Fibroblast of lung (primary cell): Measurements from ENCODE around the gene DLG2.

Source experiments
- CTCF ChIP-seq, 2 donors: IDR thresholded peaks in 1 of 2; conservative IDR thresholded peaks in 1 of 2; 1 replicate in 1 of 2; 2 replicates in 1 of 2; pipeline ENCODE4 v1.5.1; 2011 to 2012; ENCODE audit warnings: low read length in 2 of 2, control low read depth in 1 of 2, inconsistent platforms in 1 of 2, low read depth in 1 of 2, mild to moderate bottlenecking in 1 of 2
- EZH2 ChIP-seq: IDR thresholded peaks from 2 replicates; pipeline ENCODE4 v1.5.1; 2012; ENCODE audit warnings: low read length, control low read depth, mild to moderate bottlenecking; ENCODE audit errors: missing control alignments

- TF ChIP-seq EZH2 (no peak), CTCF (conservative IDR thresholded peaks at IDR 0.05 in 1 of 2, IDR thresholded peaks at IDR 0.05 in 1 of 2; ENCODE audit: low read depth in 1 of 2, low read length in 2 of 2) (no peak)
Observed at GRCh38 chr11:85170184-85170583, 457.0 kb downstream of the DLG2 start.
